SU-DHL-6 (cell line): ENCODE results near the gene BMP6.
"Not testable (repeated sequence)": the region's sequence is repeated elsewhere in the genome, so short reads cannot be mapped to it uniquely, and the experiment has no call there.

Source experiments
- H2AFZ ChIP-seq: fragments of 200-600 bp; sonication (generic); 2 replicates; pipeline ENCODE4 v1.6.1; 2014; ENCODE audit warnings: low read depth, mild to moderate bottlenecking, moderate library complexity, mixed read lengths, antibody characterized with exemption, low read length; ENCODE audit not compliant: severe bottlenecking
- H3F3A ChIP-seq: fragments of 200-600 bp; shearing (Covaris generic); 2 replicates; pipeline ENCODE4 v1.6.0; 2016; ENCODE audit warnings: antibody characterized with exemption, mild to moderate bottlenecking; ENCODE audit not compliant: insufficient read depth
- H3K27ac ChIP-seq: fragments of 200-600 bp; sonication (generic); 2 replicates; pipeline ENCODE4 v1.5.1; 2016; ENCODE audit warnings: low read depth, mild to moderate bottlenecking, low read length, moderate library complexity, mixed read lengths
- H3K27me3 ChIP-seq: fragments of 200-600 bp; sonication (generic), shearing (Covaris generic); 2 replicates; pipeline ENCODE4 v1.6.0; 2014; ENCODE audit warnings: mild to moderate bottlenecking, low read length
- H3K36me3 ChIP-seq: fragments of 200-600 bp; sonication (generic); 2 replicates; pipeline ENCODE4 v1.6.1; 2014; ENCODE audit warnings: mild to moderate bottlenecking, low read length, mixed read lengths
- H3K4me2 ChIP-seq: fragments of 300-600, 200-600 bp; shearing (Covaris generic), sonication (generic); 2 replicates; pipeline ENCODE4 v1.6.0; 2014; ENCODE audit warnings: low read length, low read depth, mild to moderate bottlenecking; ENCODE audit not compliant: poor library complexity, severe bottlenecking
- H3K4me3 ChIP-seq: fragments of 200-600 bp; sonication (generic); 2 replicates; pipeline ENCODE4 v1.5.1; 2014; ENCODE audit warnings: antibody characterized with exemption, low read length, mild to moderate bottlenecking, mixed read lengths; ENCODE audit not compliant: insufficient read depth, poor library complexity, severe bottlenecking
- H3K79me2 ChIP-seq: fragments of 200-600 bp; sonication (generic); 2 replicates; pipeline ENCODE4 v1.6.1; 2014; ENCODE audit warnings: mild to moderate bottlenecking, low read length, moderate library complexity; ENCODE audit not compliant: insufficient read depth
- H3K9ac ChIP-seq: fragments of 200-600 bp; sonication (generic); 2 replicates; pipeline ENCODE4 v1.7.0; 2014; ENCODE audit warnings: mild to moderate bottlenecking, low read length
- H3K9me2 ChIP-seq: fragments of 200-600 bp; sonication (generic); replicated peaks from 2 replicates; pipeline ENCODE4 v1.6.1; 2014; ENCODE audit warnings: low read length; ENCODE audit not compliant: insufficient read depth
- H3K9me3 ChIP-seq: fragments of 200-600 bp; sonication (generic); 2 replicates; pipeline ENCODE4 v1.6.1; 2014; ENCODE audit warnings: low read length, mixed read lengths; ENCODE audit not compliant: insufficient read depth
- H4K20me1 ChIP-seq: fragments of 200-600 bp; sonication (generic); 2 replicates; pipeline ENCODE4 v1.6.1; 2014; ENCODE audit warnings: low read depth, mild to moderate bottlenecking, antibody characterized with exemption, low read length, moderate library complexity, mixed read lengths
- EZH2phosphoT487 ChIP-seq: fragments of 200-600 bp; sonication (generic), shearing (Covaris generic); conservative IDR thresholded peaks from 2 replicates; pipeline ENCODE4 v1.6.1; 2018; ENCODE audit warnings: mild to moderate bottlenecking, antibody characterized with exemption, low read length, moderate library complexity, mixed read lengths
- TF ChIP-seq, protein P1 (sequence below): fragments of 200-600 bp; sonication (generic); IDR thresholded peaks from one replicate; pipeline ENCODE4 v1.5.1; 2017; ENCODE audit warnings: antibody characterized with exemption, mild to moderate bottlenecking, low read length, moderate library complexity; ENCODE audit not compliant: insufficient read depth, poor library complexity, severe bottlenecking

BMP6 gene

GRCh38 chr6:7813193-7813592 lies 87.3 kb downstream of the BMP6 start:
- TF ChIP-seq, protein P1, sequence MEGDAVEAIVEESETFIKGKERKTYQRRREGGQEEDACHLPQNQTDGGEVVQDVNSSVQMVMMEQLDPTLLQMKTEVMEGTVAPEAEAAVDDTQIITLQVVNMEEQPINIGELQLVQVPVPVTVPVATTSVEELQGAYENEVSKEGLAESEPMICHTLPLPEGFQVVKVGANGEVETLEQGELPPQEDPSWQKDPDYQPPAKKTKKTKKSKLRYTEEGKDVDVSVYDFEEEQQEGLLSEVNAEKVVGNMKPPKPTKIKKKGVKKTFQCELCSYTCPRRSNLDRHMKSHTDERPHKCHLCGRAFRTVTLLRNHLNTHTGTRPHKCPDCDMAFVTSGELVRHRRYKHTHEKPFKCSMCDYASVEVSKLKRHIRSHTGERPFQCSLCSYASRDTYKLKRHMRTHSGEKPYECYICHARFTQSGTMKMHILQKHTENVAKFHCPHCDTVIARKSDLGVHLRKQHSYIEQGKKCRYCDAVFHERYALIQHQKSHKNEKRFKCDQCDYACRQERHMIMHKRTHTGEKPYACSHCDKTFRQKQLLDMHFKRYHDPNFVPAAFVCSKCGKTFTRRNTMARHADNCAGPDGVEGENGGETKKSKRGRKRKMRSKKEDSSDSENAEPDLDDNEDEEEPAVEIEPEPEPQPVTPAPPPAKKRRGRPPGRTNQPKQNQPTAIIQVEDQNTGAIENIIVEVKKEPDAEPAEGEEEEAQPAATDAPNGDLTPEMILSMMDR: no peak
- no peak for TF ChIP-seq EZH2phosphoT487
- Histone ChIP-seq H3K9me3 (no peaks in the 10 kb centered on the region), H3K9ac (no peak overlapping the region), H3K9me2 (no peaks in the 10 kb centered on the region), H3K79me2 (no peaks in the 10 kb centered on the region), H3K36me3 (no peaks in the 10 kb centered on the region), H3K4me3 (no peak overlapping the region), H4K20me1 (no peaks in the 10 kb centered on the region), H3F3A (no peaks in the 10 kb centered on the region), H3K27me3 (no peaks in the 10 kb centered on the region), H3K4me2 (no peak overlapping the region), H2AFZ (no peak overlapping the region), H3K27ac (no peak overlapping the region)

DNA sequence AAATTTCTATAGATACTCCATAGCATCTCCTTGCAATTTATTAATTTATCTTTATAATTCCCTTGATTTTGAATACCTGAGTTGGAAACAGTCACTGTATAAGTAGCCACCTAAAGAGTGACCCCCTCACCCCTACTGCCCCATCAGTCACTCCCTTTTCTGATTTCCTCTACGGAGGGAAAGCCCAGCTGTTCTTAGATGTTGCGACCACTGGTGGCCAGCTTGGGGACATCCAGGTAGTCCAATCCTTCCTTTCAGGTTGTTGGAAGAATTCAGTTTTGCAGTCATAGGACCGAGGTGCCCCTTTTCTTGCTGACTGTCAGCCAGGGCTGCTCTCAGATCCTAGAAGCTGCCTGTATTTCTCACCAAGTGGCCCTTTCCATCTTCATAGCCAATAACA lies 87.8 kb downstream of the BMP6 start:
- Histone ChIP-seq H2AFZ (no peak overlapping the region), H3K9me2 (no peaks in the 10 kb centered on the region), H3F3A (no peaks in the 10 kb centered on the region), H3K4me3 (no peak overlapping the region), H3K27me3 (no peaks in the 10 kb centered on the region), H3K27ac (no peak overlapping the region), H3K4me2 (no peak overlapping the region), H3K79me2 (no peaks in the 10 kb centered on the region), H4K20me1 (no peaks in the 10 kb centered on the region), H3K9ac (no peak overlapping the region), H3K36me3 (no peaks in the 10 kb centered on the region), H3K9me3 (no peaks in the 10 kb centered on the region)
- no peak for TF ChIP-seq EZH2phosphoT487
- TF ChIP-seq, protein P1: no peak

DNA sequence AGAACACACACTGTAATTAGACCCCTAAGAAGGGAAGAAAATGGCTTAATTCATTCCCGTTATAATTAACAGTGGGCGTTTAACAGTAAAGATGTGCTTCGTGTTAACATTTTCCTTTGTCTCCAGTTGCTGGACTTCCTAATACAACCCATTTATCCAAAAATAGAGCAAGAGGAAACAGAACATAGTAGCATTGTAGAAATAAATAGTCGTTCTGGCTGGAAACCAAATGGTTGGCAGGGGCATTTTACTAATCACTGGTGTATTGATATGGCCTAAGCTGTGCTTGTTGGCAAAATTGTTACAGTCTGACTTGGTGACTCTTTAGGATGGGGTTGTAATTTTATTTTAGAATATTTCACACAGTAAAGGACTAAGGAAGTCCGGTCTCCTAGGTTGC lies 89.8 kb downstream of the BMP6 start:
- Histone ChIP-seq H3F3A (no peaks in the 10 kb centered on the region), H3K9me3 (no peaks in the 10 kb centered on the region), H3K79me2 (no peaks in the 10 kb centered on the region), H3K9ac (no peak overlapping the region), H3K36me3 (no peaks in the 10 kb centered on the region), H4K20me1 (no peaks in the 10 kb centered on the region), H3K27me3 (no peaks in the 10 kb centered on the region), H3K4me2 (no peak overlapping the region), H2AFZ (no peak overlapping the region), H3K9me2 (no peaks in the 10 kb centered on the region), H3K4me3 (no peak overlapping the region), H3K27ac (no peak overlapping the region)
- TF ChIP-seq, protein P1: no peak
- no peak for TF ChIP-seq EZH2phosphoT487

DNA sequence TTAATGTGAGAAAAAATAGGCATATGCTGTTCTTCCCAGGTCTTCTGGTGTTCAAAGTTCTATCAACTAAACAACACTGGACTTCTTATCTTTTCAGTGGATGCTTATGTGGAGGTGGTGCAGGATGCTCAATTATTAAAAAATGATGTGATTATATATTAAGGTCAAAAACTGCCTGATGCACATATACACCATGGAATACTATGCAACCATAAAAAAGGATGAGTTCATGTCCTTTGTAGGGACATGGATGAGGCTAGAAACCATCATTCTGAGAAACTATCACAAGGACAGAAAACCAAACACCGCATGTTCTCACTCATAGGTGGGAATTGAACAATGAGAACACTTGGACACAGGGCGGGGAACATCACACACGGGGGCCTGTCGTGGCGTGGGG lies 91.3 kb downstream of the BMP6 start:
- not testable (repeated sequence) for H3K9ac ChIP-seq, H3K9me3 ChIP-seq, H3K27me3 ChIP-seq, H3K79me2 ChIP-seq, H2AFZ ChIP-seq, H3K9me2 ChIP-seq, H4K20me1 ChIP-seq, H3K27ac ChIP-seq, H3F3A ChIP-seq, H3K4me2 ChIP-seq, H3K36me3 ChIP-seq, H3K4me3 ChIP-seq
